Measurements from ENCODE around the gene URM1. TPM values are rescaled to one million over a fixed set of nuclear protein-coding genes. Genes with fewer than 3 reads are reported as not detected.

The URM1 gene
- total RNA-seq, 1 donor, result 35.1 TPM

GRCh38 chr9:128382261-128382660, 11.1 kb downstream of the URM1 start:
- TF ChIP-seq CTCF (IDR thresholded peaks at IDR 0.05; ENCODE audit: extremely low read depth, low read depth, low read length), result no peak
- Histone ChIP-seq H3K4me1 (ENCODE audit: insufficient read depth, low read length) (peaks cover 13% of the 10 kb centered on the region), H3K4me3 (ENCODE audit: insufficient read depth, low read length) (no peak overlapping the region), H2AFZ (ENCODE audit: low read length) (no peak overlapping the region), H4K20me1 (ENCODE audit: insufficient read depth, low read length) (peaks cover 18% of the 10 kb centered on the region), H3K27me3 (ENCODE audit: insufficient read depth, low read length) (no peaks in the 10 kb centered on the region), H3K79me2 (ENCODE audit: insufficient read depth, low read length) (peaks cover 20% of the 10 kb centered on the region), H3K4me2 (ENCODE audit: insufficient read depth, low read length) (no peak overlapping the region), H3K27ac (ENCODE audit: low read depth, low read length) (no peak overlapping the region), H3K9me3 (ENCODE audit: low read depth, low read length) (no peaks in the 10 kb centered on the region), H3K36me3 (ENCODE audit: insufficient read depth, low read length) (peaks cover 33% of the 10 kb centered on the region)
- peak; percentile 62 for DNase-seq (ENCODE audit: insufficient read length, low spot score, missing footprints)

GRCh38 chr9:128383007-128383753, 12.0 kb downstream of the URM1 start:
- peaks cover 13% of the 10 kb centered on the region for H3K4me1 ChIP-seq (ENCODE audit: insufficient read depth, low read length)
- no peaks in the 10 kb centered on the region for H3K9me3 ChIP-seq (ENCODE audit: low read depth, low read length)
- TF ChIP-seq CTCF (IDR thresholded peaks at IDR 0.05; ENCODE audit: extremely low read depth, low read depth, low read length), result no peak
- no peak overlapping the region for H2AFZ ChIP-seq (ENCODE audit: low read length)
- no peaks in the 10 kb centered on the region for H3K27me3 ChIP-seq (ENCODE audit: insufficient read depth, low read length)
- peaks cover 13% of the 10 kb centered on the region for H3K79me2 ChIP-seq (ENCODE audit: insufficient read depth, low read length)
- peaks cover 14% of the 10 kb centered on the region for H4K20me1 ChIP-seq (ENCODE audit: insufficient read depth, low read length)
- DNase-seq (ENCODE audit: insufficient read length, low spot score, missing footprints), result peak; percentile 54
- H3K27ac ChIP-seq (ENCODE audit: low read depth, low read length), result no peak overlapping the region
- no peak overlapping the region for H3K4me3 ChIP-seq (ENCODE audit: insufficient read depth, low read length)
- no peak overlapping the region for H3K4me2 ChIP-seq (ENCODE audit: insufficient read depth, low read length)
- H3K36me3 ChIP-seq (ENCODE audit: insufficient read depth, low read length), result peaks cover 41% of the 10 kb centered on the region

- Histone ChIP-seq H3K27ac (ENCODE audit: low read depth, low read length) (no peak overlapping the region), H2AFZ (ENCODE audit: low read length) (no peak overlapping the region), H4K20me1 (ENCODE audit: insufficient read depth, low read length) (peaks cover 14% of the 10 kb centered on the region), H3K79me2 (ENCODE audit: insufficient read depth, low read length) (peaks cover 13% of the 10 kb centered on the region), H3K4me2 (ENCODE audit: insufficient read depth, low read length) (no peak overlapping the region), H3K4me3 (ENCODE audit: insufficient read depth, low read length) (no peak overlapping the region), H3K4me1 (ENCODE audit: insufficient read depth, low read length) (peaks cover 13% of the 10 kb centered on the region), H3K9me3 (ENCODE audit: low read depth, low read length) (no peaks in the 10 kb centered on the region), H3K27me3 (ENCODE audit: insufficient read depth, low read length) (no peaks in the 10 kb centered on the region), H3K36me3 (ENCODE audit: insufficient read depth, low read length) (peaks cover 39% of the 10 kb centered on the region)
- DNase-seq (ENCODE audit: insufficient read length, low spot score, missing footprints), result peak; percentile 22
- no peak for TF ChIP-seq CTCF (IDR thresholded peaks at IDR 0.05; ENCODE audit: extremely low read depth, low read depth, low read length)
Measured at GRCh38 chr9:128383791-128384190, 12.6 kb downstream of the URM1 start.

- H3K27ac ChIP-seq (ENCODE audit: low read depth, low read length), result peak overlapping the region; percentile 37
- H2AFZ ChIP-seq (ENCODE audit: low read length), result no peak overlapping the region
- no peaks in the 10 kb centered on the region for H3K27me3 ChIP-seq (ENCODE audit: insufficient read depth, low read length)
- H3K9me3 ChIP-seq (ENCODE audit: low read depth, low read length), result no peaks in the 10 kb centered on the region
- peaks cover 14% of the 10 kb centered on the region for H4K20me1 ChIP-seq (ENCODE audit: insufficient read depth, low read length)
- H3K79me2 ChIP-seq (ENCODE audit: insufficient read depth, low read length), result peaks cover 13% of the 10 kb centered on the region
- H3K4me1 ChIP-seq (ENCODE audit: insufficient read depth, low read length), result peaks cover 13% of the 10 kb centered on the region
- peaks cover 41% of the 10 kb centered on the region for H3K36me3 ChIP-seq (ENCODE audit: insufficient read depth, low read length)
- peak; percentile 77 for DNase-seq (ENCODE audit: insufficient read length, low spot score, missing footprints)
- H3K4me3 ChIP-seq (ENCODE audit: insufficient read depth, low read length), result no peak overlapping the region
- no peak overlapping the region for H3K4me2 ChIP-seq (ENCODE audit: insufficient read depth, low read length)
- no peak for TF ChIP-seq CTCF (IDR thresholded peaks at IDR 0.05; ENCODE audit: extremely low read depth, low read depth, low read length)
Measured at GRCh38 chr9:128384801-128385495, 13.8 kb downstream of the URM1 start.

Measured in osteoblast (primary cell).